WTC11 (cell line): ENCODE results near the gene TFDP1. TPM values are rescaled to one million over a fixed set of nuclear protein-coding genes. Genes with fewer than 3 reads are reported as not detected.

Experiments
- ATAC-seq: fragments of 200-7000 bp; cut with Tn5 transposase; 2 replicates; pipeline ENCODE4 v1.10.0; 2021; ENCODE audit warnings: mild to moderate bottlenecking, moderate library complexity
- CTCF ChIA-PET: fragments of 300-600 bp; sonication (Branson Sonifier 250); formaldehyde crosslinking; loops from one replicate; lab custom pipeline; 2021; ENCODE audit warnings: antibody characterized with exemption; lab: Charles Lee
- POLR2A ChIA-PET: fragments of 350-600 bp; sonication (Branson Sonifier 250); formaldehyde crosslinking; loops from one replicate; lab custom pipeline; 2021; ENCODE audit warnings: antibody characterized with exemption; lab: Charles Lee
- DNase-seq: peaks from one replicate; pipeline ENCODE4 v3.0.0; 2021; ENCODE audit warnings: low spot score
- H3K27ac Mint-ChIP-seq: 2 replicates; pipeline ENCODE4 v1.8.0; 2021; ENCODE audit warnings: mixed read lengths
- H3K27me3 Mint-ChIP-seq: 2 replicates; pipeline ENCODE4 v1.8.0; 2021; ENCODE audit warnings: low read depth, mild to moderate bottlenecking, moderate library complexity, mixed read lengths
- H3K36me3 Mint-ChIP-seq: 2 replicates; pipeline ENCODE4 v1.8.0; 2021; ENCODE audit warnings: mixed read lengths
- H3K4me1 Mint-ChIP-seq: 2 replicates; pipeline ENCODE4 v1.8.0; 2022; ENCODE audit warnings: mixed read lengths
- H3K4me3 Mint-ChIP-seq: 2 replicates; pipeline ENCODE4 v1.8.0; 2021; ENCODE audit warnings: mild to moderate bottlenecking, moderate library complexity, mixed read lengths
- H3K9me3 Mint-ChIP-seq: 2 replicates; pipeline ENCODE4 v1.8.0; 2021; ENCODE audit warnings: mixed read lengths
- ATF1 ChIP-seq: sonication (generic); formaldehyde crosslinking; IDR thresholded peaks from 2 replicates; pipeline ENCODE4 v1.8.1; 2023; ENCODE audit warnings: mild to moderate bottlenecking, moderate library complexity, missing genetic modification reagents
- CREB1 ChIP-seq: sonication (generic); formaldehyde crosslinking; IDR thresholded peaks from 2 replicates; pipeline ENCODE4 v1.8.0; 2023; ENCODE audit warnings: mild to moderate bottlenecking, missing genetic modification reagents
- ELF4 ChIP-seq: sonication (generic); formaldehyde crosslinking; IDR thresholded peaks from 2 replicates; pipeline ENCODE4 v1.8.1; 2022; ENCODE audit warnings: low read depth, mild to moderate bottlenecking, moderate library complexity, missing genetic modification reagents
- FOXK1 ChIP-seq: sonication (generic); formaldehyde crosslinking; IDR thresholded peaks from 2 replicates; pipeline ENCODE4 v1.8.0; 2022; ENCODE audit warnings: mild to moderate bottlenecking, moderate library complexity, missing genetic modification reagents
- FOXP1 ChIP-seq: sonication (generic); formaldehyde crosslinking; IDR thresholded peaks from 2 replicates; pipeline ENCODE4 v1.8.0; 2022; ENCODE audit warnings: missing genetic modification reagents, mild to moderate bottlenecking, moderate library complexity, borderline replicate concordance
- GTF2I ChIP-seq: fragments of 250-450 bp; sonication (Bioruptor Pico); conservative IDR thresholded peaks from 2 replicates; pipeline ENCODE4 v1.4.0; 2021; ENCODE audit warnings: mild to moderate bottlenecking
- IRF2 ChIP-seq: sonication (generic); formaldehyde crosslinking; IDR thresholded peaks from 2 replicates; pipeline ENCODE4 v1.8.0; 2022; ENCODE audit warnings: low read depth, missing genetic modification reagents, borderline replicate concordance
- NFYB ChIP-seq: sonication (generic); formaldehyde crosslinking; conservative IDR thresholded peaks from 2 replicates; pipeline ENCODE4 v1.8.0; 2022; ENCODE audit warnings: low read depth, missing genetic modification reagents
- OVOL2 ChIP-seq: fragments of 250-450 bp; sonication (Bioruptor Pico); IDR thresholded peaks from 2 replicates; pipeline ENCODE4 v1.9.0; 2021; ENCODE audit warnings: mild to moderate bottlenecking, borderline replicate concordance
- TEAD1 ChIP-seq: sonication (generic); formaldehyde crosslinking; IDR thresholded peaks from 2 replicates; pipeline ENCODE4 v1.8.0; 2022; ENCODE audit warnings: mild to moderate bottlenecking, missing genetic modification reagents
- TEAD4 ChIP-seq: sonication (generic); formaldehyde crosslinking; IDR thresholded peaks from 2 replicates; pipeline ENCODE4 v1.8.0; 2022; ENCODE audit warnings: mild to moderate bottlenecking, missing genetic modification reagents
- ZNF121 ChIP-seq: sonication (generic); formaldehyde crosslinking; IDR thresholded peaks from 2 replicates; pipeline ENCODE4 v1.8.0; 2023; ENCODE audit warnings: missing genetic modification reagents
- ZNF138 ChIP-seq: sonication (generic); formaldehyde crosslinking; conservative IDR thresholded peaks from 2 replicates; pipeline ENCODE4 v1.8.1; 2022; ENCODE audit warnings: mild to moderate bottlenecking, moderate library complexity, missing genetic modification reagents
- ZNF263 ChIP-seq: sonication (generic); formaldehyde crosslinking; IDR thresholded peaks from 2 replicates; pipeline ENCODE4 v1.8.1; 2022; ENCODE audit warnings: low read depth, mild to moderate bottlenecking, moderate library complexity, missing genetic modification reagents
- ZNF416 ChIP-seq: fragments of 250-450 bp; sonication (Bioruptor Pico); IDR thresholded peaks from 2 replicates; pipeline ENCODE4 v1.9.0; 2021; ENCODE audit warnings: mild to moderate bottlenecking, inconsistent platforms
- total RNA-seq: library from RNA; stranded (reverse); gene quantifications from 3 replicates; pipeline ENCODE4 v1.2.3, GENCODE V29; 2021
- TF ChIP-seq, protein P1 (sequence below): fragments of 250-450 bp; sonication (Bioruptor Pico); IDR thresholded peaks from 2 replicates; pipeline ENCODE4 v1.8.0; 2021; ENCODE audit warnings: mild to moderate bottlenecking
- TF ChIP-seq, protein P2 (sequence below): fragments of 250-450 bp; sonication (Bioruptor Pico); IDR thresholded peaks from 2 replicates; pipeline ENCODE4 v2.1.2; 2022; ENCODE audit warnings: mild to moderate bottlenecking, moderate library complexity
- TF ChIP-seq, protein P3 (sequence below): sonication (generic); formaldehyde crosslinking; IDR thresholded peaks from 2 replicates; pipeline ENCODE4 v1.8.1; 2022; ENCODE audit warnings: low read depth, missing genetic modification reagents, borderline replicate concordance
- TF ChIP-seq, protein P4 (sequence below): sonication (generic); formaldehyde crosslinking; IDR thresholded peaks from 2 replicates; pipeline ENCODE4 v1.8.0; 2023; ENCODE audit warnings: missing genetic modification reagents
- TF ChIP-seq, protein P5 (sequence below): sonication (generic); formaldehyde crosslinking; IDR thresholded peaks from 2 replicates; pipeline ENCODE4 v1.8.1; 2022; ENCODE audit warnings: missing genetic modification reagents, borderline replicate concordance
- TF ChIP-seq, protein P6 (sequence below): sonication (generic); formaldehyde crosslinking; IDR thresholded peaks from 2 replicates; pipeline ENCODE4 v1.8.0; 2022; ENCODE audit warnings: missing genetic modification reagents

TFDP1 gene
- total RNA-seq, 1 experiment from 2014 or later: 61.2 TPM

DNA sequence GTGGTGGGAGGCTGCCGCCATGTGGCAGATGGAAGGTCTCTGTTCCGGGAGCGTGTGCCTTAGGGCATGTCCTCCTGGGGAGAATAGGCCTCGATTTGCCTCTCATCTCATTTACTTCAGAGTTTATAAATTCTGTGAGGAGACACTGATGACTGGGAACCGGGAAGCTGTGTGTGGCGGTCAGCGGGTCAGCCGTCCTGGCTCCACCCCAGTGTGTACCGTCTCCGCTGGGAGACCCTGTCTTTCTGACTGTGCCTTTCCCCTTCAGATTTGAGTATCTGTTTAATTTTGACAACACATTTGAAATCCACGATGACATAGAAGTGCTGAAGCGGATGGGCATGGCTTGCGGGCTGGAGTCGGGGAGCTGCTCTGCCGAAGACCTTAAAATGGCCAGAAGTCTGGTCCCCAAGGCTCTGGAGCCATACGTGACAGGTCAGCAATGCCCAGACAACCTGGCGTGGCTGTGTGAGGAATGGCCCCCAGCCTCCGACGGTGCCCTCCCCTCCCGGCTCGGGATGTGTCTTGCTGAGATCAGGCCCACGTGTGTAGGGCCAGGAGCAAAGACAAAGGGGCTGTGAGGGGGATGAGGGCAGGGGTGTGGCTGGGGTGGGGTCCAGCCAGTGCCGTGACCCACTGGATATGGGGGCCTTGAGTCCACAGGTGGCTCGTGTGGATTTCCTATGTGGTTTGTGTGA lies 51.9 kb downstream of the TFDP1 start:
- TF ChIP-seq ATF1: no peak
- no peak for TF ChIP-seq IRF2
- no peak for TF ChIP-seq ZNF416 (CRISPR knock-in tag)
- no peak for TF ChIP-seq FOXK1 (CRISPR knock-in tag)
- no peak for TF ChIP-seq ZNF138 (CRISPR knock-in tag)
- TF ChIP-seq, protein P1, sequence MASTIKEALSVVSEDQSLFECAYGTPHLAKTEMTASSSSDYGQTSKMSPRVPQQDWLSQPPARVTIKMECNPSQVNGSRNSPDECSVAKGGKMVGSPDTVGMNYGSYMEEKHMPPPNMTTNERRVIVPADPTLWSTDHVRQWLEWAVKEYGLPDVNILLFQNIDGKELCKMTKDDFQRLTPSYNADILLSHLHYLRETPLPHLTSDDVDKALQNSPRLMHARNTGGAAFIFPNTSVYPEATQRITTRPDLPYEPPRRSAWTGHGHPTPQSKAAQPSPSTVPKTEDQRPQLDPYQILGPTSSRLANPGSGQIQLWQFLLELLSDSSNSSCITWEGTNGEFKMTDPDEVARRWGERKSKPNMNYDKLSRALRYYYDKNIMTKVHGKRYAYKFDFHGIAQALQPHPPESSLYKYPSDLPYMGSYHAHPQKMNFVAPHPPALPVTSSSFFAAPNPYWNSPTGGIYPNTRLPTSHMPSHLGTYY (CRISPR knock-in tag): no peak
- TF ChIP-seq ELF4 (CRISPR knock-in tag): no peak
- TF ChIP-seq, protein P2, sequence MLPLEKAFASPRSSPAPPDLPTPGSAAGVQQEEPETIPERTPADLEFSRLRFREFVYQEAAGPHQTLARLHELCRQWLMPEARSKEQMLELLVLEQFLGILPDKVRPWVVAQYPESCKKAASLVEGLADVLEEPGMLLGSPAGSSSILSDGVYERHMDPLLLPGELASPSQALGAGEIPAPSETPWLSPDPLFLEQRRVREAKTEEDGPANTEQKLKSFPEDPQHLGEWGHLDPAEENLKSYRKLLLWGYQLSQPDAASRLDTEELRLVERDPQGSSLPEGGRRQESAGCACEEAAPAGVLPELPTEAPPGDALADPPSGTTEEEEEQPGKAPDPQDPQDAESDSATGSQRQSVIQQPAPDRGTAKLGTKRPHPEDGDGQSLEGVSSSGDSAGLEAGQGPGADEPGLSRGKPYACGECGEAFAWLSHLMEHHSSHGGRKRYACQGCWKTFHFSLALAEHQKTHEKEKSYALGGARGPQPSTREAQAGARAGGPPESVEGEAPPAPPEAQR (CRISPR knock-in tag): no peak
- TF ChIP-seq, protein P3, sequence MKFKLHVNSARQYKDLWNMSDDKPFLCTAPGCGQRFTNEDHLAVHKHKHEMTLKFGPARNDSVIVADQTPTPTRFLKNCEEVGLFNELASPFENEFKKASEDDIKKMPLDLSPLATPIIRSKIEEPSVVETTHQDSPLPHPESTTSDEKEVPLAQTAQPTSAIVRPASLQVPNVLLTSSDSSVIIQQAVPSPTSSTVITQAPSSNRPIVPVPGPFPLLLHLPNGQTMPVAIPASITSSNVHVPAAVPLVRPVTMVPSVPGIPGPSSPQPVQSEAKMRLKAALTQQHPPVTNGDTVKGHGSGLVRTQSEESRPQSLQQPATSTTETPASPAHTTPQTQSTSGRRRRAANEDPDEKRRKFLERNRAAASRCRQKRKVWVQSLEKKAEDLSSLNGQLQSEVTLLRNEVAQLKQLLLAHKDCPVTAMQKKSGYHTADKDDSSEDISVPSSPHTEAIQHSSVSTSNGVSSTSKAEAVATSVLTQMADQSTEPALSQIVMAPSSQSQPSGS: no peak
- TF ChIP-seq ZNF121 (CRISPR knock-in tag): no peak
- TF ChIP-seq, protein P4, sequence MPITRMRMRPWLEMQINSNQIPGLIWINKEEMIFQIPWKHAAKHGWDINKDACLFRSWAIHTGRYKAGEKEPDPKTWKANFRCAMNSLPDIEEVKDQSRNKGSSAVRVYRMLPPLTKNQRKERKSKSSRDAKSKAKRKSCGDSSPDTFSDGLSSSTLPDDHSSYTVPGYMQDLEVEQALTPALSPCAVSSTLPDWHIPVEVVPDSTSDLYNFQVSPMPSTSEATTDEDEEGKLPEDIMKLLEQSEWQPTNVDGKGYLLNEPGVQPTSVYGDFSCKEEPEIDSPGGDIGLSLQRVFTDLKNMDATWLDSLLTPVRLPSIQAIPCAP (CRISPR knock-in tag): no peak
- no peak for TF ChIP-seq FOXP1 (CRISPR knock-in tag)
- Mint-ChIP-seq H3K4me1 (no peaks in the 10 kb centered on the region), H3K9me3 (0 out of 2 replicates have a peak, but pooled peaks cover 2% of the 10 kb centered on the region), H3K27me3 (no peaks in the 10 kb centered on the region), H3K27ac (no peak overlapping the region), H3K36me3 (peaks cover 78% of the 10 kb centered on the region), H3K4me3 (no peak overlapping the region)
- no peak for ATAC-seq
- ChIA-PET CTCF (no interaction called here), POLR2A (no interaction called here)
- peak; percentile 5 for DNase-seq

DNA sequence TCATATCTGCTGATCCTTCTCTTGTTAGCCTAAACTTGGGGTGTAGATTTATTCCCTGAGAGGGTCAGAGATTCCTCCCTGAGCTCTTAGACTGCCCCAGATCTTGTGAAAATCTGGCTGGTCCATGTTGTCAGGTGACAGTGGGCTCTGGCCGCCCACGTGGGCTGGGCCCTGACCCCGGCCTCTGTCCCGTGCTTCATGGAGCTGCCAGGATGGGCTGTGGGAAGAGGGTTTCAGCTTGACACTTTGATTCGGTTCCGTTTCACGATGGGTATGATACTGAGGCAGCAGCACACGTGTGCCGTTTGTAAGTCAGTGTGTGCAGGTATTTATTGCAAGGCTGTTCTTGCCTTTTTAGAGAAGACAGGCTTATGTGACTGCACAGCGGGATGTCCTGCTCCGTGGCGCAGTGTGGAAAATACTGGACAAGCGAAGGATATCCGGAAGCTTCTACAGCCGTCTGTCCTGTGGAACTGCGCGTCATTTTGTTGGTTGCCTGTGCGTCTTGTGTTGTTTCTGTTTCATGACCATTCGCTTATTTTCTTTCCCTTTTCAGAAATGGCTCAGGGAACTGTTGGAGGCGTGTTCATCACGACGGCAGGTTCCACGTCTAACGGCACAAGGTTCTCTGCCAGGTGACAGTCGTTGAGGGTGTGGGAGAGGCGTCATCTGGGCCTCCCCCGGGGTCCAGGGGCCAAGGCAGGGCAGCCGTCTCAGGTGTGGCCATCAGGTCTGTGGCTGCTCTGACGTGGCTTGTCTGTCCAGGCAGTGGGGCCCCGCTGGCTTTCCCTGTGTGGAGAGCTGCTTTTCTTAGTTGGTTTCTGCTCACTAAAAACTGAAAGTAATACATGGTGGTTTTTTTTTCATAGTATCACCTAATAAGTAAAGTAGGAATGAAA lies 53.0 kb downstream of the TFDP1 start:
- Mint-ChIP-seq H3K4me1 (no peaks in the 10 kb centered on the region), H3K27me3 (no peaks in the 10 kb centered on the region), H3K27ac (no peak overlapping the region), H3K36me3 (peaks cover 84% of the 10 kb centered on the region), H3K4me3 (no peak overlapping the region), H3K9me3 (peaks cover 10% of the 10 kb centered on the region)
- ATAC-seq (no peak), DNase-seq (peak; percentile 9)
- POLR2A ChIA-PET: no interaction called here
- CTCF ChIA-PET: no interaction called here
- TF ChIP-seq, protein P5, sequence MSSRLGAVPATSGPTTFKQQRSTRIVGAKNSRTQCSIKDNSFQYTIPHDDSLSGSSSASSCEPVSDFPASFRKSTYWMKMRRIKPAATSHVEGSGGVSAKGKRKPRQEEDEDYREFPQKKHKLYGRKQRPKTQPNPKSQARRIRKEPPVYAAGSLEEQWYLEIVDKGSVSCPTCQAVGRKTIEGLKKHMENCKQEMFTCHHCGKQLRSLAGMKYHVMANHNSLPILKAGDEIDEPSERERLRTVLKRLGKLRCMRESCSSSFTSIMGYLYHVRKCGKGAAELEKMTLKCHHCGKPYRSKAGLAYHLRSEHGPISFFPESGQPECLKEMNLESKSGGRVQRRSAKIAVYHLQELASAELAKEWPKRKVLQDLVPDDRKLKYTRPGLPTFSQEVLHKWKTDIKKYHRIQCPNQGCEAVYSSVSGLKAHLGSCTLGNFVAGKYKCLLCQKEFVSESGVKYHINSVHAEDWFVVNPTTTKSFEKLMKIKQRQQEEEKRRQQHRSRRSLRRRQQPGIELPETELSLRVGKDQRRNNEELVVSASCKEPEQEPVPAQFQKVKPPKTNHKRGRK (CRISPR knock-in tag): no peak
- TF ChIP-seq CREB1 (CRISPR knock-in tag): no peak
- no peak for TF ChIP-seq NFYB (CRISPR knock-in tag)
- TF ChIP-seq ZNF263: no peak
- TF ChIP-seq, protein P6, sequence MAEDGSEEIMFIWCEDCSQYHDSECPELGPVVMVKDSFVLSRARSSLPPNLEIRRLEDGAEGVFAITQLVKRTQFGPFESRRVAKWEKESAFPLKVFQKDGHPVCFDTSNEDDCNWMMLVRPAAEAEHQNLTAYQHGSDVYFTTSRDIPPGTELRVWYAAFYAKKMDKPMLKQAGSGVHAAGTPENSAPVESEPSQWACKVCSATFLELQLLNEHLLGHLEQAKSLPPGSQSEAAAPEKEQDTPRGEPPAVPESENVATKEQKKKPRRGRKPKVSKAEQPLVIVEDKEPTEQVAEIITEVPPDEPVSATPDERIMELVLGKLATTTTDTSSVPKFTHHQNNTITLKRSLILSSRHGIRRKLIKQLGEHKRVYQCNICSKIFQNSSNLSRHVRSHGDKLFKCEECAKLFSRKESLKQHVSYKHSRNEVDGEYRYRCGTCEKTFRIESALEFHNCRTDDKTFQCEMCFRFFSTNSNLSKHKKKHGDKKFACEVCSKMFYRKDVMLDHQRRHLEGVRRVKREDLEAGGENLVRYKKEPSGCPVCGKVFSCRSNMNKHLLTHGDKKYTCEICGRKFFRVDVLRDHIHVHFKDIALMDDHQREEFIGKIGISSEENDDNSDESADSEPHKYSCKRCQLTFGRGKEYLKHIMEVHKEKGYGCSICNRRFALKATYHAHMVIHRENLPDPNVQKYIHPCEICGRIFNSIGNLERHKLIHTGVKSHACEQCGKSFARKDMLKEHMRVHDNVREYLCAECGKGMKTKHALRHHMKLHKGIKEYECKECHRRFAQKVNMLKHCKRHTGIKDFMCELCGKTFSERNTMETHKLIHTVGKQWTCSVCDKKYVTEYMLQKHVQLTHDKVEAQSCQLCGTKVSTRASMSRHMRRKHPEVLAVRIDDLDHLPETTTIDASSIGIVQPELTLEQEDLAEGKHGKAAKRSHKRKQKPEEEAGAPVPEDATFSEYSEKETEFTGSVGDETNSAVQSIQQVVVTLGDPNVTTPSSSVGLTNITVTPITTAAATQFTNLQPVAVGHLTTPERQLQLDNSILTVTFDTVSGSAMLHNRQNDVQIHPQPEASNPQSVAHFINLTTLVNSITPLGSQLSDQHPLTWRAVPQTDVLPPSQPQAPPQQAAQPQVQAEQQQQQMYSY (CRISPR knock-in tag): no peak
- no peak for TF ChIP-seq TEAD1
- no peak for TF ChIP-seq TEAD4
- no peak for TF ChIP-seq ZNF138 (CRISPR knock-in tag)
- TF ChIP-seq FOXK1 (CRISPR knock-in tag): no peak
- no peak for TF ChIP-seq IRF2
- no peak for TF ChIP-seq GTF2I (CRISPR knock-in tag)
- TF ChIP-seq OVOL2: no peak
- no peak for TF ChIP-seq ZNF121 (CRISPR knock-in tag)
- TF ChIP-seq FOXP1 (CRISPR knock-in tag): no peak
- no peak for TF ChIP-seq ATF1
